OCI-LY7 (cell line): ENCODE measurements around the gene PSME3. TPM values are rescaled to one million over a fixed set of nuclear protein-coding genes. Genes with fewer than 3 reads are reported as not detected.
"Not testable (repeated sequence)": the region's sequence is repeated elsewhere in the genome, so short reads cannot be mapped to it uniquely, and the experiment has no call there.

Experiments
- BruUV-seq: library from RNA; stranded (reverse); fragments of 400-500 nt; replicated peaks from 2 replicates; lab custom pipeline; 2021; lab: Mats Ljungman, UMichigan
- CTCF ChIA-PET: fragments of 300-600 bp; sonication (Branson Sonifier 250); formaldehyde crosslinking; loops from one replicate; lab custom pipeline; 2022; ENCODE audit warnings: antibody characterized with exemption; ENCODE audit not compliant: unreplicated experiment; lab: Charles Lee
- POLR2A ChIA-PET: fragments of 300-600 bp; sonication (Branson Sonifier 250); formaldehyde crosslinking; loops from one replicate; lab custom pipeline; 2022; ENCODE audit warnings: antibody characterized with exemption; lab: Charles Lee
- DNase-seq: peaks from one replicate; pipeline ENCODE4 v3.0.0-alpha.2; 2015; ENCODE audit warnings: low spot score
- H2AFZ ChIP-seq: fragments of 200-600 bp; sonication (generic), shearing (Covaris generic); 2 replicates; pipeline ENCODE4 v1.6.1; 2014; ENCODE audit warnings: mild to moderate bottlenecking, antibody characterized with exemption, low read length, moderate library complexity
- H3K27ac ChIP-seq: fragments of 200-600 bp; sonication (generic); 2 replicates; pipeline ENCODE4 v1.5.1; 2014; ENCODE audit warnings: mixed run types, low read depth, mild to moderate bottlenecking, moderate library complexity, low read length, inconsistent platforms; ENCODE audit not compliant: poor library complexity, severe bottlenecking
- H3K36me3 ChIP-seq: fragments of 200-600 bp; sonication (generic); 2 replicates; pipeline ENCODE4 v1.6.1; 2014; ENCODE audit warnings: mild to moderate bottlenecking, antibody characterized with exemption, low read length, moderate library complexity, mixed read lengths; ENCODE audit not compliant: insufficient read depth
- H3K4me1 ChIP-seq: fragments of 200-600 bp; sonication (generic); 2 replicates; pipeline ENCODE4 v1.5.1; 2014; ENCODE audit warnings: mild to moderate bottlenecking, low read length; ENCODE audit not compliant: insufficient read depth, poor library complexity, severe bottlenecking
- H3K4me2 ChIP-seq: fragments of 200-600 bp; sonication (generic); 2 replicates; pipeline ENCODE4 v1.6.1; 2014; ENCODE audit warnings: mild to moderate bottlenecking, low read length
- H3K4me3 ChIP-seq: fragments of 200-600 bp; sonication (generic); 2 replicates; pipeline ENCODE4 v1.5.1; 2014; ENCODE audit warnings: mild to moderate bottlenecking, low read depth, low read length; ENCODE audit not compliant: poor library complexity, severe bottlenecking
- H3K79me2 ChIP-seq: fragments of 200-600 bp; sonication (generic); 2 replicates; pipeline ENCODE4 v1.6.1; 2016; ENCODE audit warnings: low read depth, mild to moderate bottlenecking, low read length, moderate library complexity, mixed read lengths; ENCODE audit not compliant: insufficient read depth
- H3K9me2 ChIP-seq: fragments of 200-600 bp; sonication (generic); 2 replicates; pipeline ENCODE4 v1.6.1; 2016; ENCODE audit warnings: mild to moderate bottlenecking, low read length, mixed read lengths; ENCODE audit not compliant: insufficient read depth
- H3K9me3 ChIP-seq: fragments of 200-600 bp; sonication (generic); 2 replicates; pipeline ENCODE4 v1.6.1; 2014; ENCODE audit warnings: mild to moderate bottlenecking, mixed run types, low read length, mixed read lengths
- H4K20me1 ChIP-seq: fragments of 200-600 bp; sonication (generic); 2 replicates; pipeline ENCODE4 v1.6.1; 2014; ENCODE audit warnings: mild to moderate bottlenecking, antibody characterized with exemption, low read length, moderate library complexity, mixed read lengths; ENCODE audit not compliant: insufficient read depth
- EZH2phosphoT487 ChIP-seq: fragments of 200-600 bp; sonication (generic); IDR thresholded peaks from 2 replicates; pipeline ENCODE4 v1.6.1; 2018; ENCODE audit warnings: low read depth, borderline replicate concordance, mild to moderate bottlenecking, mixed run types, antibody characterized with exemption, low read length, moderate library complexity, mixed read lengths
- intact Hi-C: fragments of 100-400 bp; cut with micrococcal nuclease; formaldehyde crosslinking; loops from one replicate; pipeline ENCODE4 v1.10.0; 2022; ENCODE audit not compliant: unreplicated experiment
- total RNA-seq, 2 experiments: library from RNA; depleted of rRNA in 1 of 2; stranded (reverse); fragments of >200 nt in 1 of 2; shearing (Covaris generic) in 1 of 2; gene quantifications; 2 replicates each; pipeline ENCODE4 v1.2.3, GENCODE V29; 2014 to 2022
- TF ChIP-seq, protein P1 (sequence below): fragments of 200-600 bp; sonication (generic); conservative IDR thresholded peaks from 2 replicates; pipeline ENCODE4 v1.5.1; 2014; ENCODE audit warnings: mild to moderate bottlenecking, antibody characterized with exemption, low read length, moderate library complexity, mixed read lengths

PSME3 gene
- total RNA-seq, 2 experiments from 2014 or later: 81.9 to 167 TPM

DNA sequence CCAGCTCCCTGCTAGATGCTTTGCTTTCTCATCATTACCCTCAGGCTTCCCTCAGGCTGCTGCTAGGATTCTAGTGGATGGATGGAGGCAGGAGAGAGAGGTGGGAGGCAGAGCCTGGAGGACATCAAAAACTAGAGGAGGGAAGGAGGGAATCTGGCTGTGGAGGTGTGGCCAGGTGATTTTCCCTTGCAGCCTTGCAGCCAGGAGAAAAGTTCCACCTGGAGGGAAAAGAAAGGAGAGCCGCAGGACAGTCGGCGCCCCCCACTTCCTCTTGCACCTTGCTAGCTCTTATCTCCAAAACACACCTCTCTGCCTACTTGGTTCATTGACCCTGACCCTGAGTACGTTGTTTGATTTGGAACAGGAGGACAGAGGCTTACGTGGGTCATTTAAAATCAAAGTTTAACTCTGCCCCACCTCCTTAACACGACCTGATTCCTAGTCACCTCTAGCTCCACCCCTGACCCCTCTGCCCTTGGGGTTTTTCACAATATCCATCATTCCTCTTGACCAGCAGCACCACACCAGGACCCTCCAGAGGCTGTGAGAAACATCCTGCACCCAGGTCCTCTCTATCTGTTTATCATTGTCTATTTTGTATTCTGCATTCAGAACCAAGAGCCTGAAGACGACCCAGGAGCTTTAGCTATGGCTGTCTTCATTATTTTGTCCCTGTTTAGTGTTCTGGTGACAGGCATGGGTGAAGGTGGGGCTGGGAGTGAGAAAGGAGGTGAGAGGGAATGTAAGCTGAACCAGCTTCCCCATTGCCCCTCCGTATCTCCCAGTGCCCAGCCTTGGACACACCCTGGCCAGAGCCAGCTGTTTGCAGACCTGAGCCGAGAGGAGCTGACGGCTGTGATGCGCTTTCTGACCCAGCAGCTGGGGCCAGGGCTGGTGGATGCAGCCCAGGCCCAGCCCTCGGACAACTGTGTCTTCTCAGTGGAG is 33.7 kb downstream of the PSME3 start:
- 0 out of 2 replicates have a peak, but pooled peaks cover 6% of the 10 kb centered on the region for H3K9me3 ChIP-seq
- TF ChIP-seq, protein P1, sequence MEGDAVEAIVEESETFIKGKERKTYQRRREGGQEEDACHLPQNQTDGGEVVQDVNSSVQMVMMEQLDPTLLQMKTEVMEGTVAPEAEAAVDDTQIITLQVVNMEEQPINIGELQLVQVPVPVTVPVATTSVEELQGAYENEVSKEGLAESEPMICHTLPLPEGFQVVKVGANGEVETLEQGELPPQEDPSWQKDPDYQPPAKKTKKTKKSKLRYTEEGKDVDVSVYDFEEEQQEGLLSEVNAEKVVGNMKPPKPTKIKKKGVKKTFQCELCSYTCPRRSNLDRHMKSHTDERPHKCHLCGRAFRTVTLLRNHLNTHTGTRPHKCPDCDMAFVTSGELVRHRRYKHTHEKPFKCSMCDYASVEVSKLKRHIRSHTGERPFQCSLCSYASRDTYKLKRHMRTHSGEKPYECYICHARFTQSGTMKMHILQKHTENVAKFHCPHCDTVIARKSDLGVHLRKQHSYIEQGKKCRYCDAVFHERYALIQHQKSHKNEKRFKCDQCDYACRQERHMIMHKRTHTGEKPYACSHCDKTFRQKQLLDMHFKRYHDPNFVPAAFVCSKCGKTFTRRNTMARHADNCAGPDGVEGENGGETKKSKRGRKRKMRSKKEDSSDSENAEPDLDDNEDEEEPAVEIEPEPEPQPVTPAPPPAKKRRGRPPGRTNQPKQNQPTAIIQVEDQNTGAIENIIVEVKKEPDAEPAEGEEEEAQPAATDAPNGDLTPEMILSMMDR: no peak
- no peak for TF ChIP-seq EZH2phosphoT487
- no peaks in the 10 kb centered on the region for H3K4me1 ChIP-seq
- DNase-seq: no peak
- no peak overlapping the region for H3K27ac ChIP-seq
- no peak overlapping the region for H3K4me3 ChIP-seq
- POLR2A ChIA-PET: interaction anchor here (0.6 to 0.9 kb wide), 2 partner anchors 15 to 96 kb away, joined by 3 to 4 read pairs; no protein-coding TSS in a partner anchor
- CTCF ChIA-PET: no interaction called here
- no peak overlapping the region for H3K4me2 ChIP-seq
- no peaks in the 10 kb centered on the region for H3K9me2 ChIP-seq
- H2AFZ ChIP-seq: no peak overlapping the region
- no peaks in the 10 kb centered on the region for H3K36me3 ChIP-seq
- BruUV-seq: no TSS peak
- no peaks in the 10 kb centered on the region for H3K79me2 ChIP-seq
- intact Hi-C loops: no loop called here
- H4K20me1 ChIP-seq: no peaks in the 10 kb centered on the region

DNA sequence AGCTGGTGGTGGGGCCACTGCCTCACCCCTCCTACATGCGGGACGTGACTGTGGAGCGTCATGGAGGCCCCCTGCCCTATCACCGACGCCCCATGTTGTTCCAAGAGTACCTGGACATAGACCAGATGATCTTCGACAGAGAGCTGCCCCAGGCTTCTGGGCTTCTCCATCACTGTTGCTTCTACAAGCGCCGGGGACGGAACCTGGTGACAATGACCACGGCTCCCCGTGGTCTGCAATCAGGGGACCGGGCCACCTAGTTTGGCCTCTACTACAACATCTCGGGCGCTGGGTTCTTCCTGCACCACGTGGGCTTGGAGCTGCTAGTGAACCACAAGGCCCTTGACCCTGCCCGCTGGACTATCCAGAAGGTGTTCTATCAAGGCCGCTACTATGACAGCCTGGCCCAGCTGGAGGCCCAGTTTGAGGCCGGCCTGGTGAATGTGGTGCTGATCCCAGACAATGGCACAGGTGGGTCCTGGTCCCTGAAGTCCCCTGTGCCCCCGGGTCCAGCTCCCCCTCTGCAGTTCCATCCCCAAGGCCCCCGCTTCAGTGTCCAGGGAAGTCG is 34.6 kb downstream of the PSME3 start:
- POLR2A ChIA-PET: not testable (repeated sequence)

DNA sequence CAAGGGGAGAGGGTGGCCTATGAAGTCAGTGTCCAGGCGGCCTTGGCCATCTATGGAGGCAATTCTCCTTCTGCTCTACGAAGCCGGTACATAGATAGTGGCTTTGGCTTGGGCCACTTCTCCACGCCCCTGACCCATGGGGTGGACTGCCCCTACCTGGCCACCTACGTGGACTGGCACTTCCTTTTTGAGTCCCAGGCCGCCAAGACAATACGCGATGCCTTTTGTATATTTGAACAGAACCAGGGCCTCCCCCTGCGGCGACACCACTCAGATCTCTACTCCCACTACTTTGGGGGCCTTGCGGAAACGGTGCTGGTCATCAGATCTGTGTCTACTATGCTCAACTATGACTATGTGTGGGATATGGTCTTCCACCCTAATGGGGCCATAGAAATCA is 35.1 kb downstream of the PSME3 start:
- intact Hi-C loops: no loop called here
- no peak for DNase-seq
- CTCF ChIA-PET: no interaction called here

More for the DNA sequence above, 34.6 kb downstream of the PSME3 start:
- H4K20me1 ChIP-seq, intact Hi-C loops, H3K27ac ChIP-seq, H3K9me3 ChIP-seq, H2AFZ ChIP-seq, H3K4me1 ChIP-seq, H3K4me2 ChIP-seq, H3K36me3 ChIP-seq, H3K4me3 ChIP-seq, DNase-seq, CTCF ChIA-PET, H3K79me2 ChIP-seq, H3K9me2 ChIP-seq, BruUV-seq: not testable (repeated sequence)

More for the DNA sequence above, 35.1 kb downstream of the PSME3 start:
- no peaks in the 10 kb centered on the region for H4K20me1 ChIP-seq
- H2AFZ ChIP-seq: no peak overlapping the region
- POLR2A ChIA-PET: no interaction called here
- H3K4me3 ChIP-seq: no peak overlapping the region
- H3K4me1 ChIP-seq: no peaks in the 10 kb centered on the region
- TF ChIP-seq, protein P1: no peak
- TF ChIP-seq EZH2phosphoT487: no peak
- no TSS peak for BruUV-seq
- H3K79me2 ChIP-seq: no peaks in the 10 kb centered on the region
- 0 out of 2 replicates have a peak, but pooled peaks cover 6% of the 10 kb centered on the region for H3K9me3 ChIP-seq
- H3K27ac ChIP-seq: no peak overlapping the region
- no peaks in the 10 kb centered on the region for H3K9me2 ChIP-seq
- no peak overlapping the region for H3K4me2 ChIP-seq
- no peaks in the 10 kb centered on the region for H3K36me3 ChIP-seq
